GM18867 (cell line): ENCODE results near the gene NCAM1.

Source experiments
- ATAC-seq: cut with Tn5 transposase; IDR thresholded peaks from one replicate; pipeline ENCODE4 v1.9.1; 2021; ENCODE audit warnings: mild to moderate bottlenecking, moderate library complexity; ENCODE audit not compliant: unreplicated experiment

The NCAM1 gene

DNA sequence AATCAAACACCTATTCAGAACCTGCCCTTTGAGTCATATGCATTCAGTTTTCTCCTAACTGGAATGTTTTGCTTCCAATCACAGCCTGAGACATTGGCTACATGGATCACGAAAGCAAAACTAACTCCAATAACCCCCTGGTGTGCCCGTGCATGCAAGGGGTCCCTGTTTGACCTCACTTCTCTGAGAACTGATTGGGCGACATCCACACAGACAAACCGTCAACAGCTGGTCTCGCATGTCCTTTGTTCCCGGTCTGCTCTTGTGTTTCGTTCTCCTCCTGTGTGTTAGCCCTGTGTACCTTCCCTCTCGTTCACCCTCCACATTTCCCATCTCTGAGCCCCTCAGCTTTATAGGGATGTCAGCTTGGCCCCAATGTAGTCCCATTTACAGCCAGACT lies 286.0 kb downstream of the NCAM1 start:
- ATAC-seq, result no peak

DNA sequence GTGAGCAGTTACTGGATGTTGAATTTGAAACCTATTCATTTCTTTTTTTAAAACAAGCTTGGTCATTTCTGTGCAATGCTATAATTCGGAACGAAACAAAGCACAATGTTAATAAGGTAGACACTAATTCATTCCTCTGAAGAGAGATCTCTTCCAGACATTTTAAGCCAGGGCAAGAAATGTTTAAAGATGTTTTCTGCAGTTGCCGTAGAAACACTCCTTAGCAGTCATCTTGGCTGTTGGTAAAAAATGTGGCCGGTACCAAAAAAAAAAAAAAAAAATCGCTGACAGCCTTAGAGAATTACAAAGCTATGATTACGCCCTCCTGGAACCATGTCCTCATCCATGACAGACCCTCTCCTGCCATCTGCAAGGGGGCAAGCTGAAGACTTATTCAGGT lies 286.7 kb downstream of the NCAM1 start:
- no peak for ATAC-seq

DNA sequence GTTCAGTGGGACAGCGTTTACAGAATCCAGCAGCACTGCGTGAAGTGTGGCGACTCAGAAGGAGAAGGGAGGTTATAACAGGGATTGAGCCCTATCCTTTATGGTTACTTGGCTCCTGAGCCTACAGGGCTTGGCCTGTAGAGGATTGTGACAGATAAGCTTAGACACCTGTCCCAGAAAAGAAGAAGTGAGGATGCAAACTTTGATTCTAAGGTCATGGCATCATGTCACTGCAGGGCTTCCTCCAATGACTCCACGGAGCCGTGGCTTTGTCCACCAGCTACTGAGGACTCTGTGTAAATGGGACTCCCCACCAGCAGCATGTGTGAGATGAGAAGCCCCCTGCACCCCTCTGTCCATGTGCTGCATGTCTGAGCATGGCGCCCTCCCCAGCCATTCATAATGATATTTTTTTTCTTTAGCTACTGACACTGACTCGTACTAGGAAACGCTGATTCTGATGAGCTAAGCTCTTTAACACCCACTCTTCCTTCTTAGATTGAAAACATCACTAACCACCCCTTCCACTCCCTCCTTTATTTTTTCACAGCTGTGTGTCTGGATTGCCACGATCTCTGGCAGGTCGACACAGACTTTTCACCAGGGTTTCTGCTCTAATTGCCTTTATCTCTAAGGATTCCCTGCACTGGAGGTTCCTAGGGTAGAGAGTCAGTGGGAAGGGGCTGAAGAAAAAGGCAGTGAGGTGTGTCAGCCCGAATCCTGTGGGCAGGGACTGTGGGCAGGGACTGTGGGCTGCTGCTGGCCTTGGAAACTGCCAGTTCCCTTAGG lies 287.7 kb downstream of the NCAM1 start:
- no peak for ATAC-seq

DNA sequence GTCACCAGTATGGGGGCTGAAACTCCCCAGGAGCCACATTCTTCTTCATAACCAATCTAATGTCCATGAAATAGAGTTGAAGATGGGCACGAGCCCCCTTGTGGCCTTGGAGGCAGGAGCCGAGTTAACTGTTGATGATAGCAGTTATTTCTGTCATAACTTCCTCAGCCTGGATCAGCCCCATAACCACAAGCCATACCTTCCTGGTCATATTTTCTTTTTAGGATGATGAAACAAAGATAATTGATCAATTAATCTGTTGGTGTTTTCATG lies 288.2 kb downstream of the NCAM1 start:
- no peak for ATAC-seq

DNA sequence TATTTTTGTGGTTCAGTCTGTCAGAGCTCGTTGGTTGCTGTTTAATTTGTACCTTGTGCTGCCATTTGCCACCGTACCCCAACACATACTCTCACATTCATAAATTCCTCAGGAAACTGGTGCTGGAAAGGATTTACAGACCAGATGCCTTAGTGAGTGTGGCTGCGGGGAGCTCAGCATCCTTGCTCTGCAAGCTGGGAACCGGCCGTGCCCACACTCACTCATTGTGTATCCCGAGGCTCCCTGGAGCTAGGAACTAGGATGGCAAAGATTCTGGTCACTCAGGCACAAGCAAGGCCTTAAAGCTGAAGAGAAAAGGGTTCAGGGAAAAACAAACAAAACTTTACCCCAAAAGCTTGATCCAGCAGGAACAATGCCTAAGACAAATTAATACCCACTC lies 288.6 kb downstream of the NCAM1 start:
- ATAC-seq, result no peak

DNA sequence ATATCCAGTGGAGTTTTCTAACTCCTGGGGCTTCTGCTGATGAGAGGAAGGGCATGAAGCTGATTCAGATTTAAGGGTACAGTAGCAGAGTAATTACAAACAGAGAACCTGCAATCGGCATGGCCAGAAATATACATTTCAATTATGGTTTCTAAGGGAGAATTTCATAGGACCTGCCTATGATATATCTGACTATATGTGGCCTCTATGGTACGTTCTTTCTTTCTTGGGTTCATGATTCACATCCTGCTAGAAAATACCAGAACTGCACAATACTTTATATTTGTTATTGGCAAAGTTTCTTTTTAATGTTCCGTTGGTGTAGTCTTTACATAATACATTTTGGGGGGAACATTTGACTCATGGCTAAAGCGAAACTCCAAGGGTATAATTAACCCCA lies 290.1 kb downstream of the NCAM1 start:
- no peak for ATAC-seq

DNA sequence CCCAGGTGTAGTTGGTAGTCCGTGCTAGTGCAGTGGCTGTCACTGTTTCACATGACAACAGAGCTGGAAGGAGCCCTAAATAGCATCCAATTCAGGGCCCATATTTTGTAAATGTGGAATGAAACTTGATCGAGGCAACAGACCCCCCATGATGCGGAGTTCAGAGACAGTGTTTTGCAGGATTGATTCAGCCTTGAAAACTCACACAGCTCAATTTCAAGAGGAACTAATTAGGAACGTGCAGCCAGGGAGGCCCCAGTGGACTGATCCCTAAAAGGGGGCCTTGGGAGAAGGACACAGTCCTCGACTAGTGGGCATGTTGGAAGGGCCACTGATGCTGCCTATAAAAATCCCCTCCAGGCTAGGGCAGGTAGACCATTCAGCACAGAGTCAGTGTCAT lies 292.2 kb downstream of the NCAM1 start:
- ATAC-seq, result no peak

DNA sequence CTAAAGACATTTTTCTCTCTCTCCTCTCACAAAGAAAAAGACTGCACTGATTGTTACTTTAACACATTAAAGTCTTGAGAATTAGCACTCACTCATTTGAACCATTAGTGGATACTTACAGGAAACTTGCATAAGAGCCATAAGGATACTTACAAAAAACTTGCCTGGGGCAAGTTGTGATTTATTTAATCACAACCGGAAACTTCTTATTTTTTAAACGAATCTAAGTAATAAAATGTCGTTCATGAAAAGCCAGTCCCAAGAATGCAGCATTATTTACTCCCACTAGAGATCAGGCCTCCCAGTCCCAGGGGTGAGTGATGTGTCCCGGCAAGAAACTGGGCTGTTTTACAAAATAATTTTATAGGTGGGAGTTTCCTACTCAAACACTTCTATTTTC lies 293.9 kb downstream of the NCAM1 start:
- no peak for ATAC-seq

DNA sequence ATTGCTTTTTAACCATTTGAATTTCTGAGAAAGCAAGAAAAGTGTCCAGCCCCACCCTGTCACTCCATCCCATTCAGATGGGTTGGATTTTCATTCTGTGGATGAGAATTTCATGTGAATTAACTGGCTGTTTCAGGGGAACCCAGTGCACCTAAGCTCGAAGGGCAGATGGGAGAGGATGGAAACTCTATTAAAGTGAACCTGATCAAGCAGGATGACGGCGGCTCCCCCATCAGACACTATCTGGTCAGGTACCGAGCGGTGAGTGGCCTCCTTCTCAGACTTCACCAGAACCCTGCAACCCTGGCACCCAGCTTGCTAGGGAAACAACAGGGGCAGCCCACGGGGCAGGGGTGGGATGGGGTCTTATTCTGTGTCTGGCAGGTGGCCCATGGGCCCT lies 294.5 kb downstream of the NCAM1 start:
- ATAC-seq, result no peak

DNA sequence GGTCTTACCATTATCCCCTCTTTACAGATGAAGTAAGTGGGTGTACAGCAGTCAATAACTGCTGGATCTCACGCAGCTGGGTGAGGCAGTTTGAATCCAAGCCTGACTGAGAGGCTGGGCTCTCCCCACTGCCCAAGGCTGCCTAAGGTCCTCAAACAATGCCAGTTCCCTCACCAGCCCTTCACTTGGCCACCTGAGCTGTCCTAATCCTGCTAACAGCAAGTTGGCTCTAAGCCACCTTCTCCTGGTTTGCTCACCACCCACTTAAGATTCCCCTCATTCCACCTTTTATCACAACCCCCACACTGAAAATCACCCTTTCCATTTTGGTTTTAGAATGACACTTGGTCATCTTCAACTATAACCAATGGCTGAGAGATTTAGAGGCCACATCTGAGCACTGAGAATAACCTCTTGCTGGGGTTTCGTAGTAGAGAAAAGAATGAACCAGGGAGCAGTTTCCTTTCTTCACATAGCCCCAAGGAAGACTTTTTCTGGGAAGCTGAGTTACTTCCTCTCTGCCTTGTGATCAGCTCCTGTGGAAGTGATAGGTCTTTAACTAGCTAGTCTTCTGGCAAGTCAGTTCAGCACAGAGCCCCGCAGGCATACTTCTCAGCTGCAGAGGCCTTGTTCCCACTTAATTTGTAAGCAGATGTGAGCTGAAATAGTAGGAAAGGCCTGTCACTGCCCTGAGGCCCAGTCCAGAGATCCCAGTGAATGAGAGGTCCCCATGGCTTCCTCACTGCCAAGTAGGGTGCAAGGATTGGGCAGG lies 295.4 kb downstream of the NCAM1 start:
- ATAC-seq, result no peak

DNA sequence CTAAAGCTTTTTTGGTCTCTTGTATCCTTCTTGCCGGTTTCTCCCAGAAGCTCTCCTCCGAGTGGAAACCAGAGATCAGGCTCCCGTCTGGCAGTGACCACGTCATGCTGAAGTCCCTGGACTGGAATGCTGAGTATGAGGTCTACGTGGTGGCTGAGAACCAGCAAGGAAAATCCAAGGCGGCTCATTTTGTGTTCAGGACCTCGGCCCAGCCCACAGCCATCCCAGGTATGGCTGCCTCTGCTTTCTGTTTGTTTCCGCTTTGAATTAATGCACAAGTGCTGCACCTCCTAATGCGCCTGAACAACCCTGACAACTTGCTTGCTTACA lies 298.8 kb downstream of the NCAM1 start:
- ATAC-seq, result no peak

DNA sequence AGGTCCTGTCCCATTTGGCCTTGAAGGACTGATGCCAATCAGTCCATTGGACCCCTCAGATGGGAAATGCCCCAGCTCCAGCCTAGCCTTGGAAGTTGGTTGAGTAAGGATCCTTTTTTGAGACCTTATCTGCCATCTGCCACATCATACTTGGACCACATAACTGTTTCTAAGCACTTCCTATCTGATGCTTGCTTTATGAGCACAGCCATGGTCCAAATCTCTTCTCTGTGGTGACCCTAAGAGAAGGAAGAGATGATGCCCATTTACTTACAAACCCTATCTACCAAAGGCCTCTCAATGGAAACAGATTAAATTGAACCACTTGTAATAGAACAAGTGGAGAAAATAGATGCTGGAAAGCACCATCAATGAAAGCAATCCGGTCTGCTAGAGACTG lies 299.3 kb downstream of the NCAM1 start:
- no peak for ATAC-seq

DNA sequence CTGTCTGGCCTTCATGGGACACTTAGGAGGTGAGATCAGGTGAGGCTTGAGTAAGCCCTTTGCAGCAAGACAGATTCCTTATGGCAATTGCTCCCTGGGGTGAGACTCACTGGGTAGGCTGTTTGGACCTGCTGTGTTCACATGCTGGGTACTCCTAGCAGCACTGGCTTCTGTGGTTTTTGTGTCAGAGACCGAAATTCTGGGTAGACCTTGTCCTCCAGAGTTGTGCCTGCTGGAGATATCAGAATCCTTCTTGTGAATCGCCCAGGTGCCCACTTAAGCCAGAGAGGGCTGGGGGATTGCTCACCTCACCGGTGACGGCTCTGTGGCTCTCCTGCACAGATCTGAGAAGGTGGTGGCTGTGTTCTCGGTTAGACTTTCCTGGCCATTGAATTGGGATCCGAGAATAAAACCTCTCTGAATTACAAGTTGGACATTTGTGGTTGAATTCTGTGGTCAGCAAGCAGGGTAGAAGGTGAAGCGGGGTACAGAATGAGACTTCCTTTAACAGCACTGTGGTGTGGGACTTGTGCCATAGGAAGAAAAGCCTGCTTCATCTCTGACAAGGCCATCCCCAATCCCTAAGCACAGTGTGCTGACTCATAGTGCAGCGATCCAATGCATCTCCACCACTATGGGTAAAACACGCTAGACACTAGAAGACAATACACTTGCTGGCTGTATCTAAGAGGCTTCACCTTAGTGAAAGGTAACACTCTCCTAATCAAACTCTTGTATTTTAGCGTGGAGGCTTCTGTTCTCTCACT lies 300.7 kb downstream of the NCAM1 start:
- ATAC-seq, result no peak

DNA sequence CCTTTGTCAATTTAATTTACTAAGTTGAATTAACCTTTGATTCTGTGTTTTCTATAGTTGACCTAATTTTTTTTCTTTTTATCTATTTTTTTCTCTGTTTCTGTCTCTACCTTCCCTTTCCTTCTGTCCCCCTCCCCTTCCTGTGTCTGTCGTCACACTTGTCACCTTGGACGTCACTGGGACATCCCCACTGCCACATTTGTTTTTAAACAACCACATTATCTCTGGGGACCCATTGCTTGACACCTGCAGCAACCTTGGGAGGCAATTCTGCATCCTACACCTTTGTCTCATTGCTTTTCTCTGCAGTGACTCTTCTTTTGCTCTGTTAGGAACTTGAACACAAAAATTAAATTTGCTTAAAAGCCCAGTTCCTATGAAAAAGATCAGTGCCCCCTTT lies 301.4 kb downstream of the NCAM1 start:
- ATAC-seq, result no peak

DNA sequence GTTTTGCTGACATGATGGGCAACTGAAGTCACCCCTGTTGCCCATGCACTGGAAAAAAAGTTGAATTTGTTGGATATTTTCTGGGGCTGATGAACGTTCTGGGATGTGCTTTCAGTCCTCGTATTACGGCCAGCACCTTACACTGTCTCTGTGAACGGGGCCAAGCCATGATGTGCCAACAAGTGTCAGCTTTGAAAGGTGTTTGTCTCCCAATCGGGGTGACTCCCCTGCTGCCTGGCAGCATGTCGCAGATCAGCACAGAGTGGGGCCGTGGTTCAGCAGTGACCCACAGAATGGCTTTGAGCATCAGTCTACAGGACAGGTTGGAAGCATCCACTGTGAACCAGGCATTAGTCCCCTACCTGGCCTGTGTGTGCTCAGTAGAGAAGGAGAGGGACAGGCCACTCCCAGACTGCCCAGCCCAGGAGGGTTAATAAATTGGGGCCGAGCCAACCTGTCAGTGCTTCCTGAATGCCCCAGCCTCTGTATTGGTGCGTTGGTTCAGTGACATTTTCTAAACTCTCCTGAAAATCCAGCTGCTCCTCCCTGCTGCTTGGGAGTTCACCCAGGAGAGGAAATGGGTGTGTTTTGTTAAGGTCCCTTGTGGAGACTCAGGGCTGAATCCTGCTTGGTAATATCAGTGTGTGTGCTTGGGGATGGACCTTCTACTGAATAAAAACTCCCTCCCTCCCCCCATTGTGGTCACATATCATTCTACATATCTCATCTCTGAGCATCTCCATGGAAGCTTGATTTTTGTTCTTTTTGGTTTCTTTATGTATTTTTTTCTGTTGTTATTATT lies 302.4 kb downstream of the NCAM1 start:
- no peak for ATAC-seq

DNA sequence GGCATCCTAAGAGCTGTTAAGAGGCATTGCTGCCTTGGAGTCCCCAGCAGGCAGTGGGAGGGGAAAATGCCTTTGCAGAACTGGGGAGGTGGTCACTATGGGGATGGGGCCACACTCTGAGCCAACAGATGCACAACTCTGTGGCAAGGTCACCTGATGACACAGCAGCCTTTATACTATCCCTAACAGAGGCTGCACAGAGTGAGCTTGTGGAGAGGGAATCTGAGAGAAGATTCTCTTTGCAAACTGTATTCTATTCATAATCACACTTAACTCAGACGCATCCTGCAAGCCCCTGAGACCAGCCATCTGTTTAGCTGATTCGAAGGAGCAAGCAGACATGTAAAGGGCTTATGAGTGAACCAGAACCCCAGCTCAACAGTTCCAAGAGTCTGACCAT lies 304.1 kb downstream of the NCAM1 start:
- no peak for ATAC-seq

DNA sequence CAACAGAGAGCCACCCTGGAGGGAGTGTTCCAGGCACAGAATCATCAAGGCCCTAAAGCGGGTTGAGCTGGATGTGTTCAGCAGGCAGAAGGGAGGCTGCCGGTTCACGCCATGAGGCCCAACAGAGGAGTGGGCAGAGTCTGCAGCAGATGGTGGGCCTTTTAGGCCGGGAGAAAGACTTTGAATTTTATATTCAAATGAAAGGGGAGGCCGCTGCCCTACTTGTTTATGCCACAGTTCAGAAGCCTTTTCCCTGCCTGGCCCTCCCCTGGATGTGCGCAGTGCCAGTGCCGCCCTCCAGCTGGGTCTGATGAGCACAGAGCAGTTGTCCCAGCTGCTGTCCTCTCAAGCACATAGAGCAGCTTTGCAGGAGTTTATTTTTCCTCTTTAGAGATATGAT lies 306.3 kb downstream of the NCAM1 start:
- ATAC-seq, result no peak

DNA sequence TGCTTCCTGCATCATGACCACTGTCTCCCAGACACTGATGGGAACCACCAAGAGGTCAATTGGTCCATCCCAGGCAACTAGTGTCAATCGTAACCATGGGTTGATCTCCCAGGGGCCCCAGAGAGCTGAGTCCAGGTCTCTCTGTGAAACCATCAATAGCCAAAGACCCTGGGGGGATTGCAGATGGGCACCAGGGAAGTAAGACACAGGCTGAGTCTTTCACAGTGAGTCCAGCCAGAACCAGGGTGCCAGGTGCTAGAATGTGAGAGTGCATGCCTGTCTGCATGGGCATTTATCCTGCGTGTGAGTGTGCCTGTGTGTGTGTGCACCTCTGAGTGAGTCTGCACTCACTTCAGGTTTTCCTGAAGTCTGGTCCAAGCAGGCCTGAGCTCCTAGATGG lies 307.9 kb downstream of the NCAM1 start:
- no peak for ATAC-seq

DNA sequence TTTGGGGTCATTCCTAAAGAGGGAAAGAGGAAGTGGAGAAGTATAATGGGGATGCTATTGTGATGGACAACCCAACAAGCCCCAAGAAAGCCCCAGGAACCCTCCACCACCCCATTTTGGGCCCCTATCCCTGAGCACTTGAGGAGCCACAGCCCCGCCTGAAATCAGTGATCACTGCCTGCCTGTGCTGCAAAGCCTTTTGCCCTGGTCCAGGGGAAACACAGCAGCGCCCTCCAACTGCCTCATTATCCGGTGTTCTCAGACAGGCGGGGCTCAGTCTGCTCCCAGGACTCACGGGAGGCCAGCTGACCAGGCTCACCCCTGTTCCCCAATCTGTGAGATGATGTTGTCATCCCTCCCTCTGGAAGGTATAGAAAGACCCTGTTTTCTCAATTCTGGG lies 308.4 kb downstream of the NCAM1 start:
- no peak for ATAC-seq

DNA sequence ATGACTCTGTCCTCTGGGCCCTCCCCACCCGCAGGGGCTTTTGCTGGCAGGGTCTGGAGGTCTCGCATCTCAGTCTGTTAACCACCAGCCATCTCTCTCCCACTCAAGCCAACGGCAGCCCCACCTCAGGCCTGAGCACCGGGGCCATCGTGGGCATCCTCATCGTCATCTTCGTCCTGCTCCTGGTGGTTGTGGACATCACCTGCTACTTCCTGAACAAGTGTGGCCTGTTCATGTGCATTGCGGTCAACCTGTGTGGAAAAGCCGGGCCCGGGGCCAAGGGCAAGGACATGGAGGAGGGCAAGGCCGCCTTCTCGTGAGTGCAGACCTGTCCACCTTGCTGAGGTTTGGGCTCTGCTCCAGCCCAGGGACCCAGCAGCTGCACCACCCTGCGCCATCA lies 308.9 kb downstream of the NCAM1 start:
- no peak for ATAC-seq

DNA sequence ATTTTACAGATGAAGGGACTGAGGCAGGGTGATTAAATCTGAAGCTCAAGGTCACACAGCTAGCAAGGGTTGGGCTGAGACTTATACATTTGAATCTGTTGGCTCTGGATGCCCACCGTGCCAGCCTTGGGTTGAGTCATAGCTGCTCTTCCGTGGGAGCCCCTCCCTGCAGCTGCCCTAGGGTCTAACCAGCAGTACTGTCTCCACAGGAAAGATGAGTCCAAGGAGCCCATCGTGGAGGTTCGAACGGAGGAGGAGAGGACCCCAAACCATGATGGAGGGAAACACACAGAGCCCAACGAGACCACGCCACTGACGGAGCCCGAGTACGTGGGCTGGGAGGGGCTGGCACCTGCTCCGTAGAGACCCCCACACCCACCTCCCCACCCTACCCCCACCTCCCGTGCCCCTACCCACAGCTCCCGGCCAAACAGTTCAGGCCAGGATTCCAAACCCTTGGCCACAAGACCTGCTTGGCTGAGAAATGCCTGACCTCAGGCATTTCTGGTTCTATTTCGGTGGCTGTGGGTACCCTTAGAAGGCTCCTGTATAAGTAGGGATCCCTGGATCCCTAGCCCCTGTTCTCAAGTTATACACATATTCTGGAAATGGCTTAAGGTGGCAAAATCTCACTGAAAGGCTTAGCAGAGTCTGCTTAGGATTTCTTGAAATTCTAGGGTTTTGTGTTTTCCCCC lies 310.5 kb downstream of the NCAM1 start:
- no peak for ATAC-seq
